Heart left ventricle (tissue), 16 donors: ENCODE measurements around the gene CBX4. TPM values are rescaled to one million over a fixed set of nuclear protein-coding genes. Genes with fewer than 3 reads are reported as not detected.

Experiments used
- ATAC-seq, 4 donors: fragments of 200-7000 bp; cut with Tn5 transposase; one replicate each; pipeline ENCODE4 v1.9.1; 2020 to 2022; ENCODE audit warnings: moderate library complexity in 4 of 4, mild to moderate bottlenecking in 3 of 4, moderate number of reproducible peaks in 1 of 4
- DNase-seq, 5 donors: peaks; one replicate each; pipeline ENCODE4 v3.0.0-alpha.2; 2020
- H3K27ac ChIP-seq, 12 donors: fragments of 200-600 bp; sonication (generic) in 4 of 12; one replicate each; pipeline versions ENCODE4 v1.5.0 to v1.8.0; 2016 to 2022; ENCODE audit warnings: mild to moderate bottlenecking in 2 of 12
- H3K27me3 ChIP-seq, 9 donors: fragments of 200-600 bp; sonication (generic) in 2 of 9; one replicate each; pipeline versions ENCODE4 v1.5.1 to v1.8.0; 2016 to 2022; ENCODE audit warnings: mild to moderate bottlenecking in 3 of 9
- H3K36me3 ChIP-seq, 9 donors: fragments of 200-600 bp; sonication (generic) in 2 of 9; one replicate each; pipeline versions ENCODE4 v1.5.0 to v1.8.0; 2018 to 2022; ENCODE audit warnings: mild to moderate bottlenecking in 2 of 9
- H3K4me1 ChIP-seq, 12 donors: fragments of 200-600 bp; sonication (generic) in 4 of 12; one replicate each; pipeline versions ENCODE4 v1.5.0 to v1.8.0; 2016 to 2022; ENCODE audit warnings: mild to moderate bottlenecking in 3 of 12
- H3K4me3 ChIP-seq, 12 donors: fragments of 200-600 bp; sonication (generic) in 4 of 12; one replicate each; pipeline versions ENCODE4 v1.5.0 to v1.8.0; 2017 to 2022; ENCODE audit warnings: mild to moderate bottlenecking in 9 of 12, moderate library complexity in 4 of 12
- H3K9me3 ChIP-seq, 12 donors: fragments of 200-600 bp; sonication (generic) in 4 of 12; one replicate each; pipeline versions ENCODE4 v1.5.0 to v1.8.0; 2016 to 2022; ENCODE audit warnings: mild to moderate bottlenecking in 1 of 12
- CTCF ChIP-seq, 12 donors: fragments of 200-600 bp; sonication (generic) in 4 of 12; IDR thresholded peaks; one replicate each; pipeline versions ENCODE4 v1.5.0 to v1.8.0; 2018 to 2022; ENCODE audit warnings: antibody characterized with exemption in 12 of 12, mild to moderate bottlenecking in 5 of 12
- POLR2A ChIP-seq, 2 donors: fragments of 450-650 bp; IDR thresholded peaks; one replicate each; pipeline ENCODE4 v1.6.1; 2017; ENCODE audit warnings: antibody characterized with exemption in 2 of 2, mild to moderate bottlenecking in 2 of 2, moderate library complexity in 2 of 2
- WGBS, 4 donors: extraction: QIAGEN DNeasy Blood & Tissue Kit in 2 of 4; methylation state at CpG; one replicate each; pipeline versions ENCODE4 v1.1.5 to v1.1.7; 2013 to 2018; 5-methylcytosine and 5-hydroxymethylcytosine counted together
- intact Hi-C, 10 donors: fragments of 100-400 bp; cut with DNase I; formaldehyde crosslinking; loops; one replicate each; pipeline versions ENCODE4 v1.11.1 to v1.14.2; 2022
- polyA plus RNA-seq, 2 donors: library from polyadenylated mRNA; stranded (reverse); fragments of 200-250 nt; gene quantifications; one replicate each; pipeline ENCODE4 v1.2.3, GENCODE V29; 2013
- total RNA-seq, 9 donors: library from RNA; depleted of rRNA in 2 of 9; stranded (reverse); fragments of >200 nt in 2 of 9; fragmentation: NEBNext Ultra II Directional in 3 of 9; extraction: Animal tissue kit (Norgen Biotek cat#: 25700) in 3 of 9; gene quantifications; one replicate each; pipeline versions ENCODE4 v1.1.0 to v1.2.4, GENCODE V29; 2016 to 2023
- donor health status: ischemic (EF 13 %, LVEDD 7.1; RV severe dilation, severe dysfunction).
- donor health status: healthy with polysubstance abuse.
- donor health status: DM: no; HTN: yes; CAD: no.
- donor health status: DM: no; HTN: no; CAD: no.
- donor health status: ischemic (EF 25% LVEDD 6.9; RV normal size, moderate dysfunction).
- donor health status: ischemic (EF 25% LVEDD 5.7; RV mildly dilated, moderate dysfunction).
- donor health status: healthy.
- donor health status: DM: yes; HTN: yes; CAD: no.
- donor health status: ischemic (EF 35%, LVEDD 5.7; RV mildly dilated, moderate dysfunction).
- donor health status: nonischemic (EF 11% LVEDD 7.7; RV severe dilation, severe dysfunction).
- donor health status: DM: yes; HTN: yes; CAD: no.
- donor health status: PGD.
- donor health status: ischemic (EF 29% LVEDD 5.4; RV normal size, mild dysfunction).
- donor health status: nonischemic (EF 23%, LVEDD 6.1; RV moderate dilation, normal function).

Gene CBX4
- total and polyA plus RNA-seq, 11 donors: 10.9 to 41.1 (median 26.8) TPM

GRCh38 chr17:79799538-79800324, 39.5 kb downstream of the CBX4 start:
- 3 to 4% (median 4%) methylated on average over 31 of the region's 31 CpGs for WGBS, 4 donors
- no peak for TF ChIP-seq POLR2A (IDR thresholded peaks at IDR 0.05)
- no peak for TF ChIP-seq CTCF (IDR thresholded peaks at IDR 0.05)
- ATAC-seq (no peak), DNase-seq (no peak)
- H3K36me3 ChIP-seq: peaks cover 0 to 7% (median 0%) of the 10 kb centered on the region in 9 donors
- H3K4me1 ChIP-seq: peaks cover 3 to 78% (median 43%) of the 10 kb centered on the region in 12 donors
- intact Hi-C loops: loop anchor here in 8 of 10 donors (5.0 to 10.0 kb wide), 7 partner anchors 38 to 193 kb away; partner anchors contain the start of gene CBX4 (in 2 of the 8)
- H3K9me3 ChIP-seq: no peaks in the 10 kb centered on the region
- H3K27ac ChIP-seq: no peak overlapping the region
- H3K27me3 ChIP-seq: peaks cover 68 to 74% (median 71%) of the 10 kb centered on the region in 9 donors
- peak overlapping the region in 1 of 12 donors; percentile 37 for H3K4me3 ChIP-seq

- H3K9me3 ChIP-seq: no peaks in the 10 kb centered on the region
- H3K4me1 ChIP-seq: peaks cover 3 to 72% (median 43%) of the 10 kb centered on the region in 12 donors
- H3K36me3 ChIP-seq: peaks cover 0 to 9% (median 0%) of the 10 kb centered on the region in 9 donors
- peaks cover 62 to 68% (median 65%) of the 10 kb centered on the region in 9 donors for H3K27me3 ChIP-seq
- TF ChIP-seq POLR2A (IDR thresholded peaks at IDR 0.05) (no peak), CTCF (IDR thresholded peaks at IDR 0.05) (no peak)
- peak overlapping the region in 1 of 12 donors; percentile 56 for H3K4me3 ChIP-seq
- intact Hi-C loops: loop anchor here in 7 of 10 donors (5.0 to 10.0 kb wide), 5 partner anchors 38 to 193 kb away; partner anchors contain the start of gene CBX4 (in 2 of the 7)
- no peak for DNase-seq
- WGBS, 4 donors: 3 to 5% (median 4%) methylated on average over 22 to 23 of the region's 23 CpGs
- ATAC-seq: no peak
- H3K27ac ChIP-seq: no peak overlapping the region
Measured at GRCh38 chr17:79799174-79799537, 40.1 kb downstream of the CBX4 start.

- Histone ChIP-seq H3K9me3 (no peaks in the 10 kb centered on the region), H3K27ac (no peak overlapping the region), H3K27me3 (peaks cover 57 to 67% (median 61%) of the 10 kb centered on the region in 9 donors), H3K4me3 (peak overlapping the region; percentile 36 to 95 (median 74)), H3K4me1 (peaks cover 3 to 66% (median 45%) of the 10 kb centered on the region in 12 donors), H3K36me3 (peaks cover 0 to 9% (median 0%) of the 10 kb centered on the region in 9 donors)
- intact Hi-C loops: loop anchor here in 7 of 10 donors (5.0 to 10.0 kb wide), 5 partner anchors 39 to 194 kb away; partner anchors contain the start of gene CBX4 (in 2 of the 7)
- no peak for ATAC-seq
- TF ChIP-seq POLR2A (IDR thresholded peaks at IDR 0.05) (no peak), CTCF (IDR thresholded peaks at IDR 0.05) (no peak)
- no peak for DNase-seq
- WGBS, 4 donors: 1 to 4% (median 2%) methylated on average over 59 to 70 of the region's 70 CpGs
Measured at GRCh38 chr17:79798299-79799173, 40.7 kb downstream of the CBX4 start.
